Activated T-helper 9 cell treated with anti-CD3 and anti-CD28 coated beads, Interleukin-2, amount 50 U/mL, for 16 hours (primary cell): Measurements from ENCODE around the gene KRT77.
"Not testable (repeated sequence)": the region's sequence is repeated elsewhere in the genome, so short reads cannot be mapped to it uniquely, and the experiment has no call there.

Experiments used
- DNase-seq: peaks from one replicate; pipeline ENCODE4 v3.0.0-alpha.2; 2020; ENCODE audit warnings: low read depth

KRT77 gene

GRCh38 chr12:52675301-52675701, 28.0 kb downstream of the KRT77 start:
- no peak for DNase-seq

- DNase-seq: no peak
Observed at GRCh38 chr12:52674433-52674775, 28.9 kb downstream of the KRT77 start.

GRCh38 chr12:52673713-52674432, 29.5 kb downstream of the KRT77 start:
- no peak for DNase-seq

- DNase-seq: no peak
Observed at GRCh38 chr12:52673217-52673616, 30.1 kb downstream of the KRT77 start.

GRCh38 chr12:52672321-52672933, 30.9 kb downstream of the KRT77 start:
- DNase-seq: no peak

GRCh38 chr12:52670961-52671360, 32.4 kb downstream of the KRT77 start:
- DNase-seq: no peak

GRCh38 chr12:52670506-52670905, 32.8 kb downstream of the KRT77 start:
- DNase-seq: no peak

GRCh38 chr12:52669941-52670340, 33.4 kb downstream of the KRT77 start:
- DNase-seq: not testable (repeated sequence)

- DNase-seq: no peak
Observed at GRCh38 chr12:52669426-52669825, 33.9 kb downstream of the KRT77 start.

- DNase-seq: no peak
Observed at GRCh38 chr12:52667931-52668330, 35.4 kb downstream of the KRT77 start.

GRCh38 chr12:52667509-52667908, 35.8 kb downstream of the KRT77 start:
- no peak for DNase-seq

- no peak for DNase-seq
Observed at GRCh38 chr12:52666471-52666870, 36.9 kb downstream of the KRT77 start.

GRCh38 chr12:52663420-52663819, 39.9 kb downstream of the KRT77 start:
- DNase-seq: no peak

GRCh38 chr12:52662918-52663229, 40.5 kb downstream of the KRT77 start:
- DNase-seq: no peak

GRCh38 chr12:52662093-52662917, 41.0 kb downstream of the KRT77 start:
- no peak for DNase-seq

- DNase-seq: no peak
Observed at GRCh38 chr12:52661668-52662067, 41.7 kb downstream of the KRT77 start.

- DNase-seq: no peak
Observed at GRCh38 chr12:52660934-52661499, 42.3 kb downstream of the KRT77 start.

- DNase-seq: no peak
Observed at GRCh38 chr12:52659951-52660350, 43.4 kb downstream of the KRT77 start.

- DNase-seq: no peak
Observed at GRCh38 chr12:52659395-52659794, 43.9 kb downstream of the KRT77 start.

GRCh38 chr12:52658196-52658595, 45.1 kb downstream of the KRT77 start:
- no peak for DNase-seq

GRCh38 chr12:52657250-52657902, 45.9 kb downstream of the KRT77 start:
- DNase-seq: no peak

GRCh38 chr12:52656616-52657015, 46.7 kb downstream of the KRT77 start:
- DNase-seq: no peak
